SH-SY5Y (cell line): ENCODE measurements around the gene SLC2A4.

Experiments
- GATA2 ChIP-seq: IDR thresholded peaks from 2 replicates; pipeline ENCODE4 v1.6.1; 2011; ENCODE audit warnings: mild to moderate bottlenecking, low read depth, low read length
- GATA3 ChIP-seq: IDR thresholded peaks from 2 replicates; pipeline ENCODE4 v1.6.1; 2011; ENCODE audit warnings: low read depth, mild to moderate bottlenecking, low read length, moderate library complexity

- TF ChIP-seq GATA3, result no peak
- TF ChIP-seq GATA2, result peak; percentile 74
These were observed 25.6 kb downstream of the SLC2A4 start, which contains the start of gene EIF5A for GRCh38 chr17:7306911-7307685.
